ENCODE measurements around the gene LRP5. TPM values are rescaled to one million over a fixed set of nuclear protein-coding genes. Genes with fewer than 3 reads are reported as not detected.

Gene LRP5
- total RNA-seq, 1 experiment from 2014 or later = 55.2 TPM

GRCh38 chr11:68495872-68496271, 183.5 kb downstream of the LRP5 start:
- intact Hi-C loops (cut with micrococcal nuclease) = no loop called here
- Histone ChIP-seq H2AFZ (ENCODE audit: low read depth, low read length, poor library complexity, severe bottlenecking) (no peak overlapping the region), H3K27me3 (ENCODE audit: insufficient read depth, low read length) (no peaks in the 10 kb centered on the region), H3K36me3 (ENCODE audit: control insufficient read depth in 1 of 2, insufficient read depth in 2 of 2, low read length in 2 of 2) (no peaks in the 10 kb centered on the region), H3K79me2 (ENCODE audit: insufficient read depth, low read length) (peaks cover 99% of the 10 kb centered on the region), H3K9me3 (ENCODE audit: control insufficient read depth in 1 of 2, insufficient read depth in 1 of 2, low read depth in 1 of 2, low read length in 2 of 2) (no peaks in the 10 kb centered on the region), H3K4me2 (ENCODE audit: low read length) (no peak overlapping the region), H3K4me1 (ENCODE audit: control insufficient read depth in 1 of 2, insufficient read depth in 2 of 2, low read length in 2 of 2) (peaks cover 0 to 6% of the 10 kb centered on the region in 2 experiments; a peak in 2 of 4 replicates), H3K4me3 (replicated peaks in 1 of 2; ENCODE audit: low read depth in 1 of 2, low read length in 2 of 2) (no peak overlapping the region), H3K9ac (ENCODE audit: low read length) (no peak overlapping the region), H3K9me2 (ENCODE audit: insufficient read depth) (no peaks in the 10 kb centered on the region), H4K20me1 (ENCODE audit: insufficient read depth) (peaks cover 48% of the 10 kb centered on the region), H3K27ac (ENCODE audit: low read depth, low read length) (no peak overlapping the region)
- no peak for DNase-seq (ENCODE audit: low read depth, low spot score)
- RAD21 ChIA-PET (ENCODE audit: low non-redundant PET in 1 of 2, low total read pairs in 2 of 2, uncharacterized antibody in 2 of 2, unreplicated experiment in 2 of 2) = no interaction called here
- TF ChIP-seq YY1 (IDR thresholded peaks at IDR 0.05; ENCODE audit: extremely low read depth, insufficient replicate concordance, low read depth, low read length) (no peak), EGR1 (IDR thresholded peaks at IDR 0.05; ENCODE audit: low read depth) (no peak), ZBTB33 (IDR thresholded peaks at IDR 0.05; ENCODE audit: extremely low read depth, insufficient replicate concordance, low read length) (no peak), REST (IDR thresholded peaks at IDR 0.05; ENCODE audit: low read depth) (no peak), MAX (IDR thresholded peaks at IDR 0.05) (no peak), CTCF (IDR thresholded peaks at IDR 0.05 in 2 of 3, conservative IDR thresholded peaks at IDR 0.05 in 1 of 3; ENCODE audit: borderline replicate concordance in 1 of 3, insufficient read depth in 1 of 3, low read depth in 2 of 3, low read length in 2 of 3) (no peak), POLR2AphosphoS5 (IDR thresholded peaks at IDR 0.05; ENCODE audit: low read depth, low read length) (no peak), RAD21 (IDR thresholded peaks at IDR 0.05; ENCODE audit: low read depth) (no peak), POLR2A (IDR thresholded peaks at IDR 0.05; ENCODE audit: borderline replicate concordance, extremely low read depth, insufficient read depth, insufficient read length) (no peak), TCF7L2 (IDR thresholded peaks at IDR 0.05; ENCODE audit: borderline replicate concordance, extremely low read depth, insufficient read depth, insufficient read length) (no peak), ELF1 (IDR thresholded peaks at IDR 0.05; ENCODE audit: borderline replicate concordance, low read depth) (no peak), JUND (IDR thresholded peaks at IDR 0.05) (no peak)
- CTCF ChIA-PET = no interaction called here
- POLR2A ChIA-PET = no interaction called here
- no TSS peak for BruUV-seq (replicated peaks)
- ATAC-seq = no peak

All from HCT116 (cell line).